KOPT-K1 (cell line): Measurements from ENCODE around the gene TMEM86A.

Experiments
- H3K27ac ChIP-seq: fragments of 200-600 bp; sonication (generic); 2 replicates; pipeline ENCODE4 v1.5.1; 2016; ENCODE audit warnings: antibody characterized with exemption, mild to moderate bottlenecking, low read depth, low read length; ENCODE audit not compliant: poor library complexity, severe bottlenecking
- H3K36me3 ChIP-seq: fragments of 200-600 bp; sonication (generic); 2 replicates; pipeline ENCODE4 v1.5.1; 2017; ENCODE audit warnings: antibody characterized with exemption, mild to moderate bottlenecking, low read length, moderate library complexity; ENCODE audit not compliant: insufficient read depth
- H3K9me3 ChIP-seq: fragments of 200-600 bp; sonication (generic); 2 replicates; pipeline ENCODE4 v1.5.1; 2017; ENCODE audit warnings: antibody characterized with exemption, low read length, mild to moderate bottlenecking; ENCODE audit not compliant: insufficient read depth, poor library complexity, severe bottlenecking

The TMEM86A gene

DNA sequence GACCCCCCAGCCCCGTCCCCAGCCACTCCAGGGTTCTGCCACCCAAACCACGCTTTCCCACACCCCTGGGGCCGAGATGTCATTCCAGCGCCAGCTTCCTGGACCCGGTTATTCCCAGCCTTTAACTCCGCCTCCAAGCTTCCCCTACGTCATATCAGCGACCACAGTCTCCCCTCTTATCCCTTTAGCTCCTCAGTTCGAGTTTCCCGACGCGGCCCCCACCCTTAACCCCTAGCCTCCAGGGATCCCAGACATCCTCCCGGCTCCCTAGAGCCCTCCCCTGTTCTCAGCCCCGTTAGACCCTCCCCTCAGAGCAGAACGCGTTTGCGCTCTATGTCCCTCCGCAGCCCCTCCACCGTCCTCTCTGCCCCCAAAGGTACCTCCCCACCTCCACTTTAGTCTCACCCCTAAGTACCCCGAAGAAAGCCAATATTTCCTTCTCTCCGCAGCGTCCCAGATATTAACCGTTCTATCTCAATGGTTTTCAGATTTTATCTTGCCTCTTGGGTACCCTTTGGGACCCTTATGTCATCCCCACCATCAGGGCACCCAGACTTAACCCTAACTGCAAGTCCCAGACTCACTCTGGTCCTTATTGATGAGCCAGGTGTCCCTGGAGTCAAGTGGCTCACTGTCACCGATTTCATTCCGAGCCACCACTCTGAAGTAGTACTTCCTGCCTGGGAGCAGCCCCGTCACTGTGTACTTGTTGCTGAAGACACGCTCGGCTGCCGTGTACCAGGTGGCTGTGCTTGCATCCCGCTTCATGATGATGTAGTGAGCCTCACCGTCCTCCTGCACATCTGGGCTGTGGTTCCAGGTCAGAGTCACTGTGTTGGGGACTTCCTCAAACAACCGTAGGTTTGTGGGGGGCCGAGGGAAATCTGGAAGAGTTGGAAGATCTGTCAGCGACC lies 8.0 kb downstream of the TMEM86A start:
- Histone ChIP-seq H3K27ac (no peak overlapping the region), H3K9me3 (no peaks in the 10 kb centered on the region), H3K36me3 (no peaks in the 10 kb centered on the region)

- Histone ChIP-seq H3K27ac (no peak overlapping the region), H3K36me3 (no peaks in the 10 kb centered on the region), H3K9me3 (no peaks in the 10 kb centered on the region)
These were observed 9.3 kb downstream of the TMEM86A start for GRCh38 chr11:18707811-18708340.

GRCh38 chr11:18709414-18709813 lies 10.8 kb downstream of the TMEM86A start:
- H3K9me3 ChIP-seq, result no peaks in the 10 kb centered on the region
- no peaks in the 10 kb centered on the region for H3K36me3 ChIP-seq
- no peak overlapping the region for H3K27ac ChIP-seq

GRCh38 chr11:18710545-18710944 lies 12.0 kb downstream of the TMEM86A start:
- Histone ChIP-seq H3K36me3 (no peaks in the 10 kb centered on the region), H3K9me3 (no peaks in the 10 kb centered on the region), H3K27ac (no peak overlapping the region)

GRCh38 chr11:18713646-18714442 lies 15.3 kb downstream of the TMEM86A start:
- Histone ChIP-seq H3K36me3 (no peaks in the 10 kb centered on the region), H3K27ac (no peak overlapping the region), H3K9me3 (no peaks in the 10 kb centered on the region)

GRCh38 chr11:18714443-18714780 lies 15.8 kb downstream of the TMEM86A start:
- Histone ChIP-seq H3K36me3 (no peaks in the 10 kb centered on the region), H3K9me3 (no peaks in the 10 kb centered on the region), H3K27ac (no peak overlapping the region)

- H3K9me3 ChIP-seq, result no peaks in the 10 kb centered on the region
- H3K36me3 ChIP-seq, result no peaks in the 10 kb centered on the region
These were observed 16.9 kb downstream of the TMEM86A start for GRCh38 chr11:18715476-18715875.

DNA sequence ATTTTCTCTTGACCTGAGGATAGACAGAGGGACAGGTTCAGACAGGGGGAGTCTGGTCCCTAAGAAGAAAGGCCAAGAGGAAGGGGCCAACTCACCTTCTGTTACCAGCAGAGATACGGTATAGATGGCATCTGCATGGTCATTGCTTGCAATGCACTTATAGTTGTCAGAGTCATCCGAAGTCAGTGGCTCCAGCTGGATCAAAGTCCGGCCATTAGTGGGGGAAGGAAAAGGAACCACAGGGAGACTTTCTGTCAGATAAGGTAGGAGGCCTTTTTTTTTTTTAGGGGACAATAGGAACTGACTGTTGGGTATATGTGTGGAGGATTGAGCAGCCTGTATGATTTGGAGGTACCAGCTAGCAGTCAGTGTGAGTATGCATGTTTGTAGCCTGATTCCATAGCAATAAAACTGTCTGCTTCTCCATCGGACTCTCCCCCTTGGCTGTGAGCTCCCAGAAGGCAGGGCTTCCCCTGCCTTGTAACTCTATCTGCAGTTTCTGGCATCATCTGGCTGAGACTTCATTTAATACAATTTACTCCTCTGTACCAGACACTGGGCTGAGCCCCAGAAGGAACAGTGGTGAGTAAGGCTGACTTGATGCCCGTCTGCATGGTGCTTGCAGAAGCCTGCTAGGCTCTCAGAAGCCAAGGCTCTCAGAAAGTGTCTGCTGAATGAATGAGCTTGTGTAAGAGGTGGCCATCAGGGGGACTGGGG lies 21.7 kb downstream of the TMEM86A start:
- Histone ChIP-seq H3K9me3 (no peaks in the 10 kb centered on the region), H3K36me3 (no peaks in the 10 kb centered on the region), H3K27ac (no peak overlapping the region)

More at GRCh38 chr11:18715476-18715875, 16.9 kb downstream of the TMEM86A start:
- H3K27ac ChIP-seq, result no peak overlapping the region

DNA sequence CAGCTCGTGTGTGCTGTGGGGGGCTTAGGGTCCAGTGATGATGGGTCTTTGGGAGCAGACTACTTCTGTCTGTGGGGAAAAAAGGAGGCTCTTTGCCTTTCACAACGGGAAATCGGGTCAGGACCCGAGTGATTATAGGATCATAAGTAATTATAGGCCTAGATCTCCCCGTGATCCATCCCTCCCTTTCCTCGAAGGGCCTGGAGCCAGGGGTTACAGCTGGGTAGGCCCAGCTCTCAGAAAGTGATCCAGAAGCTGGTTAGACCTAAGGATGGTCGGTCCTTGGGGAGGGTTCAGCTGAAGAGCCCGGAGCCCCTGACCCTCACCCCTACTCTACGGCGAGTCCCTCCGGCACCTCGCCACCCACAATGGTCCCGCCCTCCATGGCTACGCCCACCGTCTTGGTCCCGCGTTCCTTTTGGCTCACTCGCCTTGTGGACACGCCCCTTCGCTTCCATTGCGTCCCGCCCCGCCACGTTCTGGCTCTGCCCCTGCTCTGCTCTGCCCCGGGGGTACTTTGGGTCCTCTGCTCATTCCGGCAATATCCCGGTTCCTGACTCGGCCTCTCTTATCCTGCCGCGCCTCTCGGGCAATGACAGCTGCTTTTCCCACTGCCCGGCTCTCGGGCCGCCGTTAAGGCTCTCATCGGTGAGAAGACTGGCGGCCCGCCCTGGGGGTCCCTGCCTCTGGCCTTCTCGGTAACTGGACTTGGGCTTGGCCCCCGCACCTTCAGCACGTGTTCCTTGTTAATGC lies 22.4 kb downstream of the TMEM86A start:
- Histone ChIP-seq H3K27ac (no peak overlapping the region), H3K9me3 (no peaks in the 10 kb centered on the region)

DNA sequence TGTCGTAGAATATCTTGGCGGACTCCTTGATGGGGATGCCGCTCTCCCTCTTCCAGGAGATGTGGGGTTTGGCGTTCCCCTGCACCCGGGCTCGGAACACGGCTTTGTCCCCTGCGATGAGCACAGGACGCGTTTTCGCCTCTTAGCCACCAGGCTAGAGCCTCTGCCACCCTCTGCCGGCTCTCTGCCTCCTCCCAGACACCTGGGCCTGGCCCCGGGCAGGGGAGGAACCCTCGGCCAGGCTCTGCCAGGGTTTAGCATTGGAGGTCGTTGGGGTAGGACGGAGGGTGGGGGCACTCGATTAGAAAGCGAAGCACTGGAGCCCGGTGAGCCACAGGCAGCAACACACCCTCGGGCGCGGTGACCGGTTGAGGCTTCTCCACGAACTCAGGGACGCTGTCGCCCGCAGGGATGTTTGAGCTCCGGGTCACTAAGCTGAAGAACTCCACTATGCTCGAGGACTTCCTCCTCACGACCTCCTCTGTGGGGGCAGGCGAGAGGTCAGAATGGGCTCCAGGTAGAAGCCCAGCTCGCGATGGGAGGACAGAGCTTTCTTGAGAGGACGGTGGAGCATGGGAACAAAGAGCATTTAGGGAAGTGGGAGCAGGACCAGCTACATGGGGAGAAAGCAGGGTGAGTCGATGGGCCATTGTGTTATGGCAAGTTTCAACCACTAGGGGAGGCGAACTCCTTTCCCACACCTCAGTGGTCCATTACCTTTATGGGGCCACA lies 23.1 kb downstream of the TMEM86A start:
- H3K9me3 ChIP-seq, result no peaks in the 10 kb centered on the region
- no peak overlapping the region for H3K27ac ChIP-seq
- H3K36me3 ChIP-seq, result no peaks in the 10 kb centered on the region

More for the DNA sequence above, 22.4 kb downstream of the TMEM86A start:
- H3K36me3 ChIP-seq, result no peaks in the 10 kb centered on the region

- H3K9me3 ChIP-seq, result no peaks in the 10 kb centered on the region
- no peaks in the 10 kb centered on the region for H3K36me3 ChIP-seq
- no peak overlapping the region for H3K27ac ChIP-seq
These were observed 23.7 kb downstream of the TMEM86A start for GRCh38 chr11:18722293-18722637.

GRCh38 chr11:18723991-18724390 lies 25.4 kb downstream of the TMEM86A start:
- H3K27ac ChIP-seq, result no peak overlapping the region
- no peaks in the 10 kb centered on the region for H3K9me3 ChIP-seq
- no peaks in the 10 kb centered on the region for H3K36me3 ChIP-seq

GRCh38 chr11:18726040-18726439 lies 27.5 kb downstream of the TMEM86A start, which contains the start of gene IGSF22:
TSS of gene IGSF22 (minus strand) at chr11:18726188. CDS start at chr11:18724236, 1,952 bp downstream.
- H3K36me3 ChIP-seq, result no peaks in the 10 kb centered on the region
- no peaks in the 10 kb centered on the region for H3K9me3 ChIP-seq
- H3K27ac ChIP-seq, result no peak within 1 kb of the TSS
